Measurements from ENCODE around the gene PDZD2.

Gene PDZD2

GRCh38 chr5:31604644-31605043, 34.3 kb upstream of the PDZD2 start:
- TF ChIP-seq CTCF (IDR thresholded peaks at IDR 0.05; ENCODE audit: control extremely low read depth, extremely low read depth, low read depth, missing control alignments): no peak
- no peak for DNase-seq (ENCODE audit: extremely low spot score)
- ChIA-PET CTCF (interaction anchor here (1.0 to 1.4 kb wide), 2 partner anchors 9 to 32 kb away, joined by 3 read pairs; no protein-coding TSS in a partner anchor), POLR2A (no interaction called here)

GRCh38 chr5:31605920-31606319, 33.0 kb upstream of the PDZD2 start:
- ChIA-PET POLR2A (no interaction called here), CTCF (no interaction called here)

GRCh38 chr5:31607546-31607945, 31.4 kb upstream of the PDZD2 start:
- no peak for DNase-seq (ENCODE audit: extremely low spot score)
- TF ChIP-seq CTCF (IDR thresholded peaks at IDR 0.05; ENCODE audit: control extremely low read depth, extremely low read depth, low read depth, missing control alignments): no peak
- ChIA-PET POLR2A (no interaction called here), CTCF (no interaction called here)

More at GRCh38 chr5:31605920-31606319, 33.0 kb upstream of the PDZD2 start:
- no peak for DNase-seq (ENCODE audit: extremely low spot score)
- TF ChIP-seq CTCF (IDR thresholded peaks at IDR 0.05; ENCODE audit: control extremely low read depth, extremely low read depth, low read depth, missing control alignments): no peak

- no peak for TF ChIP-seq CTCF (IDR thresholded peaks at IDR 0.05; ENCODE audit: control extremely low read depth, extremely low read depth, low read depth, missing control alignments)
- DNase-seq (ENCODE audit: extremely low spot score): no peak
- ChIA-PET POLR2A (interaction anchor here (0.6 kb wide), 1 partner anchor 285 kb away, joined by 3 read pairs; no protein-coding TSS in a partner anchor), CTCF (no interaction called here)
Measured at GRCh38 chr5:31611002-31611401, 27.9 kb upstream of the PDZD2 start.

GRCh38 chr5:31613651-31614050, 25.3 kb upstream of the PDZD2 start:
- ChIA-PET CTCF (interaction anchor here (0.9 to 1.6 kb wide), 4 partner anchors 9 to 196 kb away, joined by 3 to 5 read pairs (median 4); no protein-coding TSS in a partner anchor), POLR2A (no interaction called here)
- DNase-seq (ENCODE audit: extremely low spot score): no peak
- TF ChIP-seq CTCF (IDR thresholded peaks at IDR 0.05; ENCODE audit: control extremely low read depth, extremely low read depth, low read depth, missing control alignments): no peak

GRCh38 chr5:31614151-31615020, 24.5 kb upstream of the PDZD2 start:
- ChIA-PET CTCF (interaction anchor here (0.9 to 1.6 kb wide), 6 partner anchors 10 to 195 kb away, joined by 3 to 5 read pairs (median 3); no protein-coding TSS in a partner anchor), POLR2A (no interaction called here)

More at GRCh38 chr5:31614151-31615020, 24.5 kb upstream of the PDZD2 start:
- DNase-seq (ENCODE audit: extremely low spot score): no peak
- no peak for TF ChIP-seq CTCF (IDR thresholded peaks at IDR 0.05; ENCODE audit: control extremely low read depth, extremely low read depth, low read depth, missing control alignments)

Data from GM10248 (cell line).